ENCODE measurements around the gene TMEM150A.
"Not testable (repeated sequence)": the region's sequence is repeated elsewhere in the genome, so short reads cannot be mapped to it uniquely, and the experiment has no call there.

The TMEM150A gene, protein sequence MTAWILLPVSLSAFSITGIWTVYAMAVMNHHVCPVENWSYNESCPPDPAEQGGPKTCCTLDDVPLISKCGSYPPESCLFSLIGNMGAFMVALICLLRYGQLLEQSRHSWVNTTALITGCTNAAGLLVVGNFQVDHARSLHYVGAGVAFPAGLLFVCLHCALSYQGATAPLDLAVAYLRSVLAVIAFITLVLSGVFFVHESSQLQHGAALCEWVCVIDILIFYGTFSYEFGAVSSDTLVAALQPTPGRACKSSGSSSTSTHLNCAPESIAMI

GRCh38 chr2:85602476-85603234, at the start of gene TMEM150A:
TMEM150A (minus strand) TSS chr2:85602698; CDS start chr2:85601948, 750 bp downstream.
- peak; percentile 90 for DNase-seq

DNA sequence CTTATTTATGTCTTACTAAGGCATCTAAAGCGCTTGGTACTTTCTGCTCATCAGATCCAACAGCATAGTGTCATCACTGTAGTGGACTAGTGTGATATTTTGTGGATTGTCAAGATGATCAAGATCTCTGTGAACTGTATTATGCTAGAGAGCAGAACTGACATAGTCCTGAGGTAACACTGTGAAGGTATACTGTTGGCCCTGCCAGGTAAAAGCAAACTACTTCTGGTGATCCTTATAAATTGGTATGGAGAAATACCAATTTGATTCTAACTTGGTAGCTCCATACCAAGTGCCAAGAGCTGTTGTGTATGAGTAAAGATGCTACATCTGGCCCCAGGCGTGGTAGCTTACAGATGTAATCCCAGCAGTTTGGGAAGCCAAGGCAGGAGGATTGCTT, 49.6 kb upstream of the TMEM150A start:
- DNase-seq: no peak

DNA sequence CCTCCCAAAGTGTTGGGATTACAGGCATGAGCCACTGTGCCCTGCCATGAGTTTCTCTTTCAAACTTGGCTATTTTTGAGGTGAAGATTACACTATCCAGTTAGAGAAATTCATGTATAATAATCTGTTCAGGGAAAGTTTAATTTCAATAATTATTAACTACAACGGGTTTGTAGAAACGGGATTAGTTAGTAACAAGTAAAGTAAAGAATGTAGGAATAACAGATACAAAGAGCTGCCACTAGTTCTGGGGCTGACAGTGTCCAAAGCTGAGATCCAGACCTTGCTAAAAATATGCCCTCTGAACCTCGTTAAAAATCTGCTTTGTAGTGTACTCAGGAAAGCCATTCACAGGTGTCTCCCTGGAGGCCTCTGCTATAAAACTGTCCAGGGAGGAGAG, 48.6 kb upstream of the TMEM150A start:
- no peak for DNase-seq

GRCh38 chr2:85650456-85650855, 48.0 kb upstream of the TMEM150A start:
- DNase-seq: no peak

DNA sequence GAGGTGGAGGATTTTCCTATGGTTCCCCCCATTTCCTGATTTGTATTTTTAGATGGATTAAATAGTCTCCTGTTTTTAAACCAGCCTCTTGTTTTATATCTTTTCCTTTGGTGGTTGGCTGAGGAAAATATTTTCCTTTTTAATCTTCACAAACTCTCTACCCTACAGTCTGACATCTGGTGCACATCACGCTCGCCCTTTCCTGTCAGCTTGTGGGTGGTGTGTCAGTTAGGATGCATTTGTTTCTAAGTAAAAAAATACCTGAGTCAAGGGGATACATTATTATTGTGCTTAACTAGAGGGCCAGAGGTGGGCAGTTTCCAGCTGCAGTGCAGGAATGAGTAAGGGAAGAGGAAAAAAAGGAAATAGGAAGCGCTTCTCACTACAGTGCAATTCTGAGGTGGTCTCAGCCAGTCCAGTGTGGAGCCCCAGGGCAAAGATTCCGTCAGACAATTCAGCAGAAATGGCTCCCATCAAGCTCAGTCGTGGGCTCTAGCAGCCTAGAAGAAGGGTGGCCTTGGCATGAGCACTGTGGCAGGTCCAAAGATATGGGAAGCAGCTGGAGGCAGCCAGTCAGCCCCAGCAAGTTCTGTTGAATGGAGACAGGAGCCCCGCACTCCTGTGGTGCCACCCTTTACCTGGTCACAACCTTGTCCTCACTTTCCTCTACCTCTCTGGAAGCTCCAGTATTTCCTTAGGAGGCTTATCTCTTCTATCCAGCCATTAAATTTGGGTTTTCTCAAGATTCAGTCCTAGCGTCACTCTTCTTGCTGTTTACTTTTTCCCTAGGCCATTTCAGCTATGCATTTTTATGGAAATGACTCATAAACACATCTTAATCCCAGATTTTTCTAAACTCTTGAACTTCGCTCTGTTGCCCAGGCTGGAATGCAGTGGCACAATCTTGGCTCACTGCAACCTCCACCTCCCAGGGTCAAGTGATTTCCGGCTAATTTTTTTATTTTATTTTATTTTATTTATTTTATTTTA, 47.0 kb upstream of the TMEM150A start:
- DNase-seq: no peak

- DNase-seq: no peak
These were observed 46.1 kb upstream of the TMEM150A start for GRCh38 chr2:85648619-85649018.

- DNase-seq: no peak
These were observed 45.5 kb upstream of the TMEM150A start for GRCh38 chr2:85647823-85648526.

GRCh38 chr2:85646166-85646565, 43.7 kb upstream of the TMEM150A start:
- DNase-seq: no peak

GRCh38 chr2:85644909-85645308, 42.4 kb upstream of the TMEM150A start:
- DNase-seq: no peak

DNA sequence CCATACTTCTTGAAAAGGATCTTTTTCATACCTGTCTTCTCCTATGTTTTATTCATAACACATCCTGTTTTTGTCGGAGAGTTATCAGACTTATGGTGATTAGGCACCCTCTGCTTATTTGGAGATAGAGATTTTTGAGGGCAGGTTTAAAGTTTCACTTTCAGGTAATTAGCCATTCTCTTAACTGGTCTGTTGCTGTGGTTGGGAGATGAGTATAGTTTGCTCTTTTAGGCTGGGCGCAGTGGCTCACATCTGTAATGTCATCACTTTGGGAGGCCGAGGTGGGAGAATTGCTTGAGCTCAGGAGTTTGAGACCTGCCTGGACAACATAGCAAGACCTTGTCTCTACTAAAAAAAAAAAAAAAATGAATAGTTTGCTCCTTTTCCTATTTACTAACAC, 40.2 kb upstream of the TMEM150A start:
- DNase-seq: peak; percentile 20

- no peak for DNase-seq
These were observed 33.1 kb upstream of the TMEM150A start for GRCh38 chr2:85635636-85636035.

DNA sequence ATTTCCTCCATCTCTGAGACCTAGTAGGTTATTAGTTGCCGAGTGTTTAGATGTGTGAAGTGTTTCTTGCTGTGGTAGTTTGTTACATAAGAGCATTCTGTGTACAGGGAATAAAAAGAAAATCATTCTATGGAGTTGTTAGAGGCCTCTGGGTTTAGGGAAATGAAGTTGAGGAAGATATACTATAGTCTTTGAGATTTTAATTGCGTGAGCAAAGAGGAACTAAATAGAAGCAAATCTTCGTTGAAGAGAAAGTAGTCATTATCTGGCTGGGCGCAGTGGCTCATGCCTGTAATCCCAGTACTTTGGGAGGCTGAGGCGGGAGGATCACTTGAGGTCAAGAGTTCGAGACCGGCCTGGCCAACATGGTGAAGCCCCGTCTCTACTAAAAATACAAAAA, 32.5 kb upstream of the TMEM150A start:
- no peak for DNase-seq

DNA sequence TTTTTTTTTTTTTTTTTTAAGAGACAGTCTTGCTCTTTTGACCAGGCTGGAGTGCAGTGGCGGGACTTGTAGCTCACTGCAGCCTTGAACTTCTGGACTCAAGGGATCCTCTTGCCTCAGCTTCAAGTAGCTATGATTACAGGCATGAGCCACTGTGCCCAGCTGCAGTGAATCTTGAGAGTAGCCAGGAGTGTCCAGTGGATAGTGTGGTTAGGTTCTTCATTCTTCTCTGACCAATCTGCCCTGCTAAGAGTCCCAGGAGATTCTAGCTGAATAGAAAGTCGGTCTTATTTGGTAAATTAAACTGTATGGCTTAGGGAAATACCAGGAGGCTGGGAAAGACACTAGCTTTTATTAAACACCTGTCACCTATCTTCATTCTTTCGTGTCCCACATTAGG, 28.8 kb upstream of the TMEM150A start:
- no peak for DNase-seq

GRCh38 chr2:85628658-85629057, 26.2 kb upstream of the TMEM150A start:
- no peak for DNase-seq

- DNase-seq: no peak
These were observed 21.5 kb upstream of the TMEM150A start for GRCh38 chr2:85623991-85624390.

DNA sequence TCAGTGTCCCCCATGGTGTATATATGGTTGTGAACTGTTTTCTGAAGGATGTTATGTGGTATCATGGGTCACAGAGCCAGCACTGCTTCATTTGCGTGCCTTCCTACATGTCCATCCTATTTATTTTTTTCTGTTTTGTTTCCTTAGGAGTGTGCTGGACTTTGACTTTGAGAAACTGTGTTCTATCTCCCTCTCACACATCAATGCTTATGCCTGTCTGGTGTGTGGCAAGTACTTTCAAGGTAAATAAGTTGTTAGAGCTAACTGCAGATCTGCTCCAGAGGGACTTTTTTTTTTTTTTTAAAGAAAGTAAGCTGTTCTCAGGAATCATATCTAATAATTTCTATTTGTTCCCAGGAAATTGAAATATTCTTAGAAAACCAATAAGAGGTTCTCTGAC, 18.8 kb upstream of the TMEM150A start:
- DNase-seq: no peak

DNA sequence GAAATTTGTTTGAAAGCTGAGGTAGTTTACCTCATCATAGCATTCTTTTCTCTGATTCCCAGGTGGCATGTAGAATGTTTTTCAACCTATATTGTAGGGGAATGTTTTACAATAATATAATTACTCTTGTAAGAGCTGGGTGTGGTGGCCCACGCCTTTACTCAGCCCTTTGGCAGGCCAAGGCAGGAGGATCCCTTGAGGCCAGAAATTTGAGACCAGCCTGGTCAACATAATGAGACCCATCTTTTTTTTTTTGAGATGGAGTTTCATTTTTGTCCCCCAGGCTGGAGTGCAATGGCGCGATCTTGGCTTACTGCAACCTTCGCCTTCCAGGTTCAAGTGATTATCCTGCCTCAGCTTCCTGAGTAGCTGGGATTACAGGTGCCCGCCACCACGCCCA, 17.1 kb upstream of the TMEM150A start:
- no peak for DNase-seq

GRCh38 chr2:85617723-85618122, 15.2 kb upstream of the TMEM150A start:
- not testable (repeated sequence) for DNase-seq

DNA sequence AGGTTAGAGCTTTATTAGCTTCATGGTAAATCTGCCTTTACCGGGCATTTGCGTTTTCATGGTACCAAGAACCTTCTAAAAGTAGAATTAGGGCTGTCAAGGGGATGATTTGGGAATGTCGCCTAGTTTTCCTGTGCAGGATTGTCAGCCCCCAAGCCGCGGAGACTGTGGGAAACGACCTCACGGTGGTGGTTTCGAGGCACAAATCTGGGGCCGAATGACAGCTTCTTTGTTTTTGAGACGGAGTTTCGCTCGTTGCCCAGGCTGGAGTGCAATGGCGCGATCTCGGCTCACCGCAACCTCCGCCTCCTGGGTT, 12.9 kb upstream of the TMEM150A start:
- no peak for DNase-seq

DNA sequence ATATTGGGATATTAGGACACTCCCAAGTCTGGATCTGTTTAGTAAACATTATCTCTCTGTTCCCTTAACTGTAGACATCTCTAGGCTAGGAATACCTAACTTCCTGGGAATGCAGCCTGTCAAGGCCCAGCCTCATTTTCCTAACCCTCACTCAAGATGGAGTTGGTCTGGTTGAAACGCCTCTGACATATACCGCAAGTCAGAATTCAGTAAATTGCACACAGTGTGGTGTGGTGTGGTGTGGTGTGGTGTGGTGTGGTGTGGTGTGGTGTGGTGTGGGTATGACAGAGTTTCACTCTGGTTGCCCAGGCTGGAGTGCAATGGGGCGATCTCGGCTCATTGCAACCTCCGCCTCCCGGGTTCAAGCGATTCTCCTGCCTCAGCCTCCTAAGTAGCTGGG, 12.3 kb upstream of the TMEM150A start:
- DNase-seq: not testable (repeated sequence)

DNA sequence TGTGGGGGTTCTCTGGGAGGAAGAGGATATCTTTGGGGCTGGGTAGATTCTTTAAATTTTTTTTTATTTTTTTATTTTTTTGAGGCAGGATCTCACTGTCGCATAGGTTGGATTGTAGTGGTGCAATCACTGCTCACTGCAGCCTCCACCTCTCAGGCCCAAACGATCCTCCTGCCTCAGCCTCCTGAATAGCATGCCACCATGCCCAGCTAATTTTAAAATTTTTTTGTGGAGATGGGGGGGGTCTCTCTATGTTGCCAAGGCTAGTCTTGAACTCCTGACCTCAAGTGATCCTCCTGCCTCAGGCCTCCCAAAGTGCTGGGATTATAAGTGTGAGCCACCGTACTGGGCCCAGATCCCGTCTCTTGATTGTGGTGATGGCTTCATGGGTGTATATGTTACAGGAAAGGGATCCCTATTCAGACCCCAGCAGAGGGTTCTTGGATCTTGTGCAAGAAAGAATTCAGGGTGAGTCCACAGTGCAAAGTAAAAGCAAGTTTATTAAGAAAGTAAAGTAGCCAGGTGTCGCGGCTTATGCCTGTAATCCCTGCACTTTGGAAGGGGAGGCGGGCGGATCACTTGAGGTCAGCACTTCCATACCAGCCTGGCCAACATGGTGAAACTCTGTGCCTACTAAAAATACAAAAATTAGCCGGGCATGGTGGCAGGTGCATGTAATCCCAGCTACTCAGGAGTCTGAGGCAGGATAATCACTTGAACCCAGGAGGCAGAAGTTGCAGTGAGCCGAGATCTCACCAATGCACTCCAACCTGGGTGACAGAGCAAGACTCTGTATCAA, 11.4 kb upstream of the TMEM150A start:
- DNase-seq: no peak
